ENCODE measurements around the gene SYPL2. TPM values are rescaled to one million over a fixed set of nuclear protein-coding genes. Genes with fewer than 3 reads are reported as not detected.

SYPL2 gene
- total and polyA plus RNA-seq, 2 donors (not counting 3 experiments of a cell fraction or from before 2014, with no cell fraction given): not detected

- Histone ChIP-seq H3K79me2 (ENCODE audit: control insufficient read depth, insufficient read depth, low read length) (no peaks in the 10 kb centered on the region), H2AFZ (ENCODE audit: low read depth, low read length) (no peak overlapping the region), H3K36me3 (ENCODE audit: control insufficient read depth in 2 of 2, extremely low read depth in 1 of 2, insufficient read depth in 2 of 2, low read length in 2 of 2) (no peaks in the 10 kb centered on the region), H3K9ac (replicated peaks; ENCODE audit: extremely low read depth, insufficient read depth, low read length) (no peak overlapping the region), H4K20me1 (replicated peaks; ENCODE audit: control insufficient read depth, extremely low read depth, insufficient read depth, low read length) (no peaks in the 10 kb centered on the region), H3K9me3 (replicated peaks; ENCODE audit: control insufficient read depth, insufficient read depth, low read length) (no peaks in the 10 kb centered on the region), H3K27ac (ENCODE audit: insufficient read depth, low read depth, low read length) (no peak overlapping the region), H3K27me3 (ENCODE audit: control insufficient read depth in 2 of 2, insufficient read depth in 2 of 2, low read length in 2 of 2) (peaks cover 66 to 85% of the 10 kb centered on the region in 2 experiments), H3K4me3 (replicated peaks in 1 of 3; ENCODE audit: insufficient read depth in 1 of 3, low read depth in 1 of 3, low read length in 3 of 3) (no peak overlapping the region), H3K9me1 (replicated peaks; ENCODE audit: control insufficient read depth, extremely low read depth, insufficient read depth, low read length) (no peaks in the 10 kb centered on the region), H3K4me1 (ENCODE audit: control insufficient read depth, extremely low read depth, insufficient read depth, low read length) (peaks cover 3% of the 10 kb centered on the region), H3K4me2 (ENCODE audit: insufficient read depth, low read length) (no peak overlapping the region)
- dilution Hi-C loops (cut with MboI; ENCODE audit: extremely low pct_ligation_motif_present, low sequenced_read_pairs): no loop called here
- no TSS peak for BruUV-seq (replicated peaks)
- ChIA-PET POLR2A (no interaction called here), CTCF (interaction anchor here (0.9 to 1.3 kb wide), 4 partner anchors 10 to 368 kb away, joined by 3 to 4 read pairs (median 3); no protein-coding TSS in a partner anchor)
- intact Hi-C loops (cut with micrococcal nuclease): no loop called here
- FAIRE-seq (no peak), DNase-seq (ENCODE audit: low read depth, low spot score) (no peak)
- TF ChIP-seq CTCF (IDR thresholded peaks at IDR 0.05; ENCODE audit: extremely low read depth in 1 of 2, insufficient read depth in 1 of 2, low read depth in 1 of 2, low read length in 2 of 2) (no peak), GATA2 (IDR thresholded peaks at IDR 0.05; ENCODE audit: insufficient read depth, insufficient read length, low read depth, low read length) (no peak), POLR2A (IDR thresholded peaks at IDR 0.05; ENCODE audit: low read depth, low read length) (no peak), FOS (IDR thresholded peaks at IDR 0.05; ENCODE audit: borderline replicate concordance, insufficient read depth, low read length) (no peak), MYC (IDR thresholded peaks at IDR 0.05; ENCODE audit: low read depth, low read length) (no peak), JUN (IDR thresholded peaks at IDR 0.05; ENCODE audit: borderline replicate concordance, insufficient read depth, insufficient read length, low read depth) (no peak)
Observed at GRCh38 chr1:109468061-109468460, 1.7 kb downstream of the SYPL2 start.

GRCh38 chr1:109468903-109469302, 2.6 kb downstream of the SYPL2 start:
- Histone ChIP-seq H3K9me1 (replicated peaks; ENCODE audit: control insufficient read depth, extremely low read depth, insufficient read depth, low read length) (no peaks in the 10 kb centered on the region), H3K27me3 (ENCODE audit: control insufficient read depth in 2 of 2, insufficient read depth in 2 of 2, low read length in 2 of 2) (peaks cover 66 to 77% of the 10 kb centered on the region in 2 experiments), H3K36me3 (ENCODE audit: control insufficient read depth in 2 of 2, extremely low read depth in 1 of 2, insufficient read depth in 2 of 2, low read length in 2 of 2) (no peaks in the 10 kb centered on the region), H3K9me3 (replicated peaks; ENCODE audit: control insufficient read depth, insufficient read depth, low read length) (no peaks in the 10 kb centered on the region), H2AFZ (ENCODE audit: low read depth, low read length) (no peak overlapping the region), H3K4me2 (ENCODE audit: insufficient read depth, low read length) (no peak overlapping the region), H3K79me2 (ENCODE audit: control insufficient read depth, insufficient read depth, low read length) (no peaks in the 10 kb centered on the region), H4K20me1 (replicated peaks; ENCODE audit: control insufficient read depth, extremely low read depth, insufficient read depth, low read length) (no peaks in the 10 kb centered on the region), H3K27ac (ENCODE audit: insufficient read depth, low read depth, low read length) (no peak overlapping the region), H3K9ac (replicated peaks; ENCODE audit: extremely low read depth, insufficient read depth, low read length) (no peak overlapping the region), H3K4me3 (replicated peaks in 1 of 3; ENCODE audit: insufficient read depth in 1 of 3, low read depth in 1 of 3, low read length in 3 of 3) (no peak overlapping the region), H3K4me1 (ENCODE audit: control insufficient read depth, extremely low read depth, insufficient read depth, low read length) (peaks cover 3% of the 10 kb centered on the region)
- no TSS peak for BruUV-seq (replicated peaks)
- POLR2A ChIA-PET: no interaction called here
- dilution Hi-C loops (cut with MboI; ENCODE audit: extremely low pct_ligation_motif_present, low sequenced_read_pairs): no loop called here
- FAIRE-seq (no peak), DNase-seq (ENCODE audit: low read depth, low spot score) (no peak)
- TF ChIP-seq POLR2AphosphoS5 (IDR thresholded peaks at IDR 0.05; ENCODE audit: insufficient read depth, low read depth, low read length): no peak
- TF ChIP-seq JUN (IDR thresholded peaks at IDR 0.05; ENCODE audit: borderline replicate concordance, insufficient read depth, insufficient read length, low read depth): no peak
- no peak for TF ChIP-seq CTCF (IDR thresholded peaks at IDR 0.05; ENCODE audit: extremely low read depth in 1 of 2, insufficient read depth in 1 of 2, low read depth in 1 of 2, low read length in 2 of 2)
- no peak for TF ChIP-seq EZH2 (IDR thresholded peaks at IDR 0.05; ENCODE audit: borderline replicate concordance, low read depth, low read length, severe bottlenecking)
- TF ChIP-seq POLR2A (IDR thresholded peaks at IDR 0.05; ENCODE audit: low read depth, low read length): no peak
- no peak for TF ChIP-seq MAX (IDR thresholded peaks at IDR 0.05; ENCODE audit: insufficient read depth, insufficient read length)
- no peak for TF ChIP-seq MYC (IDR thresholded peaks at IDR 0.05; ENCODE audit: low read depth, low read length)
- TF ChIP-seq FOS (IDR thresholded peaks at IDR 0.05; ENCODE audit: borderline replicate concordance, insufficient read depth, low read length): no peak
- TF ChIP-seq GATA2 (IDR thresholded peaks at IDR 0.05; ENCODE audit: insufficient read depth, insufficient read length, low read depth, low read length): no peak
- CTCF ChIA-PET: interaction anchor here (1.0 to 1.4 kb wide), 6 partner anchors 9 to 191 kb away, joined by 3 to 7 read pairs (median 3); no protein-coding TSS in a partner anchor
- intact Hi-C loops (cut with micrococcal nuclease): no loop called here
